SW480 (cell line): Measurements from ENCODE around the gene PRRC1.
"Not testable (repeated sequence)": the region's sequence is repeated elsewhere in the genome, so short reads cannot be mapped to it uniquely, and the experiment has no call there.

ENCODE experiments used
- DNase-seq: peaks from one replicate; pipeline ENCODE4 v3.0.0-alpha.2; 2016; ENCODE audit warnings: low spot score

Gene PRRC1

DNA sequence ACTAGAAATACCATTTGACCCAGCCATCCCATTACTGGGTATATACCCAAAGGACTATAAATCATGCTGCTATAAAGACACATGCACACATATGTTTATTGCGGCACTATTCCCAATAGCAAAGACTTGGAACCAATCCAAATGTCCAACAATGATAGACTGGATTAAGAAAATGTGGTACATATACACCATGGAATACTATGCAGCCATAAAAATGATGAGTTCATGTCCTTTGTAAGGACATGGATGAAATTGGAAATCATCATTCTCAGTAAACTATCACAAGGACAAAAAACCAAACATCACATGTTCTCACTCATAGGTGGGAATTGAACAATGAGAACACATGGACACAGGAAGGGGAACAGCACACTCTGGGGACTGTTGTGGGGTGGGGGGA is 27.8 kb downstream of the PRRC1 start:
- not testable (repeated sequence) for DNase-seq

- DNase-seq = no peak
Measured at GRCh38 chr5:127549551-127549950, 32.1 kb downstream of the PRRC1 start.

GRCh38 chr5:127550652-127551409 is 33.4 kb downstream of the PRRC1 start:
- DNase-seq = no peak

DNA sequence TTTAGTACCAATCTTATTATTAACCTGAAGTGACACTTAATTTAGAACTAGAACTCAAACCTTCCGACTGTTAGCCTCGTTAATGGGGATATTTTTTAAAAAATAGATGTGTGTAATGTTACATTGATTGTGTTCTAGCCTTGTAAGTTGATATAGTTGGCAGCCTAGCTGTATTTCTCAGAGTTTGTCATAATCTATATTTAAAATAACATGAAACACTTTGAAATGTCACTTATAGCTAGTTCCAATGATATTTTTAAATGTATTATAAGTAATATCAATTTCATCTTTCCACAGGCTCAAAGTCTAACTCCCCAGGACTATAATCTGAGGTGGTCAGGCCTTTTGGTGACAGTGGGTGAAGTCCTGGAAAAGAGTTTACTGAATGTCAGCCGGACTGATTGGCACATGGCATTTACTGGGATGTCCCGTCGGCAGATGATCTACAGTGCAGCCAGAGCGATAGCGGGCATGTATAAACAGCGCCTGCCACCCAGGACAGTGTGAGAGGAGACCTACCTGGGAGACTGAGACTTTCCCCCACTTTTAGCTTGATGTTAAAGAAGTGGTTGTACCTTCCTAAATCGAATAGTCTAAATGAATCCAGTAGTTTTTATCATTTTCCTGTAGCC is 34.1 kb downstream of the PRRC1 start:
- DNase-seq = no peak

GRCh38 chr5:127555826-127556225 is 38.4 kb downstream of the PRRC1 start:
- DNase-seq = no peak

DNA sequence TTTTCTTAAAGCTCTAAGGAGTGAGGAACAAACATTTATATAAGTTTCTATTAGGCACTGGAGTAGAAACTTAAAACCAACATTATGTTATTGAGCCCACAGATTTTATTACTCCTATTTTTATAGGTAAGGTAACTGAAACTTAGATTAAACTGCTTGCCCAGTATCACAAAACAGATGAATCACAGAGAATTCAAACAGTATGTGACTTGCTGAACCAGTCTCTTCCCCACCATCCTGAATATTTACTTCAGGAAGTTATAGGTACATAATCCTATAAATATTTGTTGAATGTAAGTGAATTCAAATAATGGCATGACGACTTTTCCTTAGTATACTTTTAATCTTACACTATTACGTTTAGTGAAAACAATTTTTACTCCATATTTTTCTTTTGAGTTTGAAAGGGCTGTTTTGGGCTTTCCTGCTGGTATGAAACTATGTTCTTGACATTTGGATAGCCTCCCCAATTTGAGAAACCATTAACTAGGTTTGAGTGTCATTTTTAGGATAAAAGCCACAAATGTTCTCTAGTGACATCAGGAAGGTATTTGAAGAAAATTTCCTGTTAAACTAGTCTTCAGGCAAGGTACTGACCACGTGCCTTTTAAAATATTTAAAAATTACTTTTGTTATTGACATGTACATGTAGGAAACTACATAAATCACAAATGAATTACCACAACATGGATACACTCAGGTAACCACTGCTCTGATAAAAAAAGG is 39.3 kb downstream of the PRRC1 start:
- DNase-seq = no peak

DNA sequence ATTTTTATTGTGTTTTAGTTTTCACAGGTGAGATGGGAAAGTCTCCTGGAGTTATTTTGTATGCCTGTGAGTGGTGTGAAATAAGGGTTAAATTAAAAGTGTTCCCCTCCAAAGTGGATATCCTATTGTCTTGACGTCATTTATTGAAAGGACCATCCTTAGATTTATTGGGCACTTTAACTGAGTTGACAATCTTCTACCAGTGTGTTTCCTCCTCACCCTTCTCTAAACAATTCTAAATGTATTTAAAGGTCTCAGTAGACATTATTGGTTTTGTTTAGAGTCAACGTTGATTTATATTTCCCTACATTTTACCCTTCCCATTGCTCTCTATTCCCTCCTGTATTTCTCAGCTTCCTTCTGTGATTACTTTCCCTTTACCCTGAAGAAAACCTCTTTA is 40.8 kb downstream of the PRRC1 start:
- no peak for DNase-seq

- DNase-seq = no peak
Measured at GRCh38 chr5:127561254-127561653, 43.8 kb downstream of the PRRC1 start.

DNA sequence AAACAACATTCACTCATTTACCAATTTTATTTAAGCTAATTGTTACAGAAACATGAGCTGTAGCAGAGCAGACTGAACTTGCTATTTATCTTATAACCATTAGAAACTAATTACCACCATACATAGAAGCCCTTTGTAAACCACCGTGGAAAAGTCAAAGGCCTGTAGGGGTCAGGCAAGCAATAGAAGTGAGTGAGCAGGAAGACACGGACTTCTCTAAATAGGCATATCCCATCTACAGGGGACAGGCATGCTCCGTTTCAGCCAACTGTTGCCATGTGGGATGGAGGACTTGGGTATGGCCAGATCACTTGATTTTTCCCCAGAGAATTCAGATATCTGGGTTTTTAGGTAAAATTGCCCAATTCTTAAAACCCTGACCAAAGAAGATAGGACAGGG is 44.8 kb downstream of the PRRC1 start:
- DNase-seq = peak; percentile 41

DNA sequence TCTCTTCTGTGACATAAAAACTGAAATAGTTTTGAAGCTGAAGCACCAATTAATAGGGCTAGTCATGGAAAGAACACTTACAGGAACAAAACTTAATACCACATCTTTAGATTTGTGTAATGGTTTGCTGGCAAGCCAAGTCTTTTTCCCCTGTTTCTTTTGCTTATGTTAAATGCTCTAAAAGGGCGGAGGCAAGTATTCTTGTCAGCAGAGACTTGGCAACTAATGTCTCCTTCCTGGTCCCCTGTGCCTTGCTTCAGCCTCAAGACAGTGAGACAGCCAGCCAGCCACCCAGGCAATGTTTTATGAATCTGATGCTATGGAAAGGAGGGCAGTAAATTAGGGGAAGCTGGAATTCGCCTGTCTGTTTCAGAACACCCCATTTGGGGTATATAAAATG is 45.7 kb downstream of the PRRC1 start:
- DNase-seq = no peak

GRCh38 chr5:127564002-127564769 is 46.7 kb downstream of the PRRC1 start:
- peak; percentile 79 for DNase-seq

GRCh38 chr5:127565586-127566270 is 48.3 kb downstream of the PRRC1 start:
- no peak for DNase-seq

- DNase-seq = no peak
Measured at GRCh38 chr5:127567026-127567768, 49.8 kb downstream of the PRRC1 start.

GRCh38 chr5:127568166-127568565 is 50.7 kb downstream of the PRRC1 start:
- no peak for DNase-seq

- not testable (repeated sequence) for DNase-seq
Measured at GRCh38 chr5:127569471-127569870, 52.0 kb downstream of the PRRC1 start.

GRCh38 chr5:127571314-127572131 is 54.1 kb downstream of the PRRC1 start:
- DNase-seq = no peak

DNA sequence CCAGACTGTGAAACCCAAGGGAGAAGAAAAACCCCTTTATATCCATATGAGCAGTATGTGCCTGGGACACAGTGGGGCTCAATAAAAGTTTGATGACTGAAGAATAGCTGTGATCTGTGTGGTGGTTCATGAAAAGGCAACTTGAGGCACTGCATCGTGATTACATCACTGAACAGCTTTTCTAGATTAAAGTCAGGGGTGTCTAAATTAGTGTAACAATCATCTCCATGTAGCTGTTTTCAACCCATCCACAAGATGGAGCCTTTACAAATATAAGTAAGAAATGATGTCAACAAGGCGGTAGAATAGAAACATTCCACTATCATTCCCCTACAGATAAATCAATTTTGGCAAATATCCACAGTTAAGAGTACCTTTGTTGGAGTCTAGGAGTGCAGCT is 55.5 kb downstream of the PRRC1 start:
- DNase-seq = peak; percentile 36

- DNase-seq = no peak
Measured at GRCh38 chr5:127574852-127575679, 57.6 kb downstream of the PRRC1 start.

DNA sequence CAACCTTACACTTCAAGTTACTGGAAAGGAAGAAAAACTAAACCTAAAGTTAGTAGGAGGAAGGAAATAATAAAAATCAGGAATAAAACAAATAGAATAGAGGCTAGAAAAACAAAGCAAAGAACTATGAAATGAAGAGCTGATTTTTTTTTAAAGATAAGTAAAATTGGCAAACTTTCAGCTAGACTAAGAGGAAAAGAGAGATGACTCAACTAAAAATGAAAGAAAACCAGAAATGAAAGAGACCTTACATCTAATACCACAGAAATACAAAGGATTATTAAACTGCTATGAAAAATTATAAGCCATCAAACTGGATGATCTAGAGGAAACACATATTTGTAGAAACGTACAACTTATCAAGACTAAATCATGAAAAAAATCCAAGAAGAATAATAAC is 60.0 kb downstream of the PRRC1 start:
- DNase-seq = no peak
